T-helper 2 cell treated with Interferon-gamma antibody and Interleukin-4, amounts not matched to agents 100 ng/mL and 5 ng/mL, for 36 hours (primary cell): ENCODE results near the gene MPL. TPM values are rescaled to one million over a fixed set of nuclear protein-coding genes. Genes with fewer than 3 reads are reported as not detected.

Experiments used
- total RNA-seq: library from RNA; stranded (reverse); gene quantifications from 2 replicates; pipeline ENCODE4 v1.2.3, GENCODE V29; 2022

MPL gene
- total RNA-seq, 1 donor from 2014 or later: not detected

Other genes with a start within 250 kb of the MPL start
- 56.0 and 59.4 TPM in 2 replicates for gene EBNA1BP2, start 165.5 kb upstream of the MPL start, total RNA-seq
- gene CFAP57, start 165.5 kb upstream of the MPL start, total RNA-seq: not detected in 2 replicates
- gene TMEM125, start 67.8 kb upstream of the MPL start, total RNA-seq: not detected in 2 replicates
- not detected in 2 replicates for gene C1orf210, start 52.2 kb upstream of the MPL start, total RNA-seq
- gene TIE1, start 36.8 kb upstream of the MPL start, total RNA-seq: 0.14 and 0.27 TPM in 2 replicates
- 157 and 166 TPM in 2 replicates for gene CDC20, start 21.2 kb downstream of the MPL start, total RNA-seq
- gene ELOVL1, start 30.2 kb downstream of the MPL start, total RNA-seq: 74.2 and 75.4 TPM in 2 replicates
- 34.6 and 36.9 TPM in 2 replicates for gene MED8, start 52.0 kb downstream of the MPL start, total RNA-seq
- gene SZT2, start 52.1 kb downstream of the MPL start, total RNA-seq: 72.7 and 77.9 TPM in 2 replicates
- gene HYI, start 116.1 kb downstream of the MPL start, total RNA-seq: 35.4 and 37.9 TPM in 2 replicates
- gene PTPRF, start 193.1 kb downstream of the MPL start, total RNA-seq: 1.7 and 2.6 TPM in 2 replicates